Activated T-cell treated with anti-CD3 and anti-CD28 coated beads for 48 hours (primary cell): ENCODE measurements around the gene MRAP2.
"Not testable (repeated sequence)": the region's sequence is repeated elsewhere in the genome, so short reads cannot be mapped to it uniquely, and the experiment has no call there.

Source experiments
- DNase-seq: peaks from one replicate; pipeline ENCODE4 v3.0.0-alpha.2; 2020; ENCODE audit warnings: low read depth

MRAP2 gene

GRCh38 chr6:84133385-84133784, 99.8 kb downstream of the MRAP2 start:
- not testable (repeated sequence) for DNase-seq

DNA sequence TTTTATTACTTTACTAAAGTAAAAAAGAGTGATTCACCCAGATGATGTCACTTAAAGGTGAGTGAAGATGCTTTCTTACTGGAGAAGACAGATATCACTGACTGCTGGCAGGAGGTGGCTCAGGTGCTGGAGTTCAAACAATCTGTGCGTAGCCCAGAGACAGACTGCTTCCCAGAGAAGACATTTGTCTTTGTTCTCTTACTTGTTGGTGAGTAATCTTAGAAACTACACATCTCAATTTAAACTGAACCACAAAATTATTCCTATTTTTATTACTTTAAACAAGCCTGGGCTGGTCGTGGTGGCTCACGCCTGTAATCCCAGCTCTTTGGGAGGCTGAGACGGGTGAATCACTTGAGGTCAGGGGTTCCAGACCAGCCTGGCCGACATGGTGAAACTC, 101.7 kb downstream of the MRAP2 start:
- DNase-seq, result no peak

- no peak for DNase-seq
Observed at GRCh38 chr6:84136364-84137050, 102.9 kb downstream of the MRAP2 start.

DNA sequence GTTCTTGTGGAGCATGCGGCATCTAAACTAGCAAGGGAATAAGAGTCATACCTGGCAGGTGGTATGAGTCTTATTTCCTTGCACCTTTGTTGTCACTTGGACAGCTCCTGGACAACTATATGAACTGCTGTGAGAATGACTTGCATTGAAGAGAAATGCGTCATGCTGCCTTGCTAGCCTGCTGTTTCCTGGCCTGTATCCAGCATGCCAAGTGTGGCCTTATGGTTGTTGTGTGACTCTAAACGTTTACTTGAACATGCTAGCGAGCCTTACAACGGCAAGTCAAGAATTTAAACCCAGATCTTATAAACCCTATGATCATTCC, 103.4 kb downstream of the MRAP2 start:
- no peak for DNase-seq

- no peak for DNase-seq
Observed at GRCh38 chr6:84137989-84138575, 104.5 kb downstream of the MRAP2 start.

GRCh38 chr6:84139311-84139710, 105.7 kb downstream of the MRAP2 start:
- DNase-seq, result no peak
